ENCODE results near the gene FOXJ3.

FOXJ3 gene

GRCh38 chr1:42311897-42312296, 23.1 kb downstream of the FOXJ3 start:
- no peak for DNase-seq (ENCODE audit: low read depth in 2 of 2, low spot score in 1 of 2)

GRCh38 chr1:42311138-42311537, 23.9 kb downstream of the FOXJ3 start:
- no peak for DNase-seq (ENCODE audit: low read depth in 2 of 2, low spot score in 1 of 2)

- no peak for DNase-seq (ENCODE audit: low read depth in 2 of 2, low spot score in 1 of 2)
Measured at GRCh38 chr1:42306977-42307376, 28.1 kb downstream of the FOXJ3 start.

- no peak for DNase-seq (ENCODE audit: low read depth in 2 of 2, low spot score in 1 of 2)
Measured at GRCh38 chr1:42305639-42306038, 29.4 kb downstream of the FOXJ3 start.

- no peak for DNase-seq (ENCODE audit: low read depth in 2 of 2, low spot score in 1 of 2)
Measured at GRCh38 chr1:42302034-42302433, 33.0 kb downstream of the FOXJ3 start.

GRCh38 chr1:42298520-42298919, 36.5 kb downstream of the FOXJ3 start:
- no peak for DNase-seq (ENCODE audit: low read depth in 2 of 2, low spot score in 1 of 2)

GRCh38 chr1:42295816-42296215, 39.2 kb downstream of the FOXJ3 start:
- no peak for DNase-seq (ENCODE audit: low read depth in 2 of 2, low spot score in 1 of 2)

GRCh38 chr1:42290130-42290529, 44.9 kb downstream of the FOXJ3 start:
- DNase-seq (ENCODE audit: low read depth in 2 of 2, low spot score in 1 of 2), result no peak

GRCh38 chr1:42288311-42288985, 46.6 kb downstream of the FOXJ3 start:
- DNase-seq (ENCODE audit: low read depth in 2 of 2, low spot score in 1 of 2), result no peak

- DNase-seq (ENCODE audit: low read depth in 2 of 2, low spot score in 1 of 2), result no peak
Measured at GRCh38 chr1:42282867-42283583, 52.0 kb downstream of the FOXJ3 start.

GRCh38 chr1:42282024-42282579, 52.9 kb downstream of the FOXJ3 start:
- DNase-seq (ENCODE audit: low read depth in 2 of 2, low spot score in 1 of 2), result no peak

GRCh38 chr1:42280821-42281220, 54.2 kb downstream of the FOXJ3 start:
- no peak for DNase-seq (ENCODE audit: low read depth in 2 of 2, low spot score in 1 of 2)

- DNase-seq (ENCODE audit: low read depth in 2 of 2, low spot score in 1 of 2), result no peak
Measured at GRCh38 chr1:42279055-42279454, 56.0 kb downstream of the FOXJ3 start.

- no peak for DNase-seq (ENCODE audit: low read depth in 2 of 2, low spot score in 1 of 2)
Measured at GRCh38 chr1:42272920-42273319, 62.1 kb downstream of the FOXJ3 start.

GRCh38 chr1:42267904-42268303, 67.1 kb downstream of the FOXJ3 start:
- DNase-seq (ENCODE audit: low read depth in 2 of 2, low spot score in 1 of 2), result no peak

GRCh38 chr1:42266253-42267135, 68.5 kb downstream of the FOXJ3 start:
- DNase-seq (ENCODE audit: low read depth in 2 of 2, low spot score in 1 of 2), result no peak

GRCh38 chr1:42264511-42265190, 70.4 kb downstream of the FOXJ3 start:
- no peak for DNase-seq (ENCODE audit: low read depth in 2 of 2, low spot score in 1 of 2)

GRCh38 chr1:42263019-42263418, 72.0 kb downstream of the FOXJ3 start:
- no peak for DNase-seq (ENCODE audit: low read depth in 2 of 2, low spot score in 1 of 2)

GRCh38 chr1:42260376-42261070, 74.5 kb downstream of the FOXJ3 start:
- DNase-seq (ENCODE audit: low read depth in 2 of 2, low spot score in 1 of 2), result no peak

- no peak for DNase-seq (ENCODE audit: low read depth in 2 of 2, low spot score in 1 of 2)
Measured at GRCh38 chr1:42259739-42260064, 75.3 kb downstream of the FOXJ3 start.

Data from stimulated activated CD8-positive, alpha-beta memory T cell treated with anti-CD3 and anti-CD28 coated beads, Interleukin-4, amount 100 ng/mL, for 4 hours (primary cell).